GM21717 (cell line): ENCODE measurements around the gene AKAP13.
A peak's percentile ranks its signal among the peaks of the same experiment; 100 is the strongest.
"Not testable (repeated sequence)": the region's sequence is repeated elsewhere in the genome, so short reads cannot be mapped to it uniquely, and the experiment has no call there.

Source experiments
- ATAC-seq: cut with Tn5 transposase; IDR thresholded peaks from one replicate; pipeline ENCODE4 v1.9.1; 2021; ENCODE audit warnings: mild to moderate bottlenecking, moderate library complexity; ENCODE audit not compliant: unreplicated experiment

AKAP13 gene

GRCh38 chr15:85380217-85380811, at the start of gene AKAP13:
Gene AKAP13 (plus strand): TSS chr15:85380603. CDS start chr15:85485721, 105,118 bp downstream.
- ATAC-seq = peak; percentile 84

GRCh38 chr15:85330901-85331588, 49.4 kb upstream of the AKAP13 start:
- ATAC-seq = peak; percentile 72

- ATAC-seq = no peak
Observed at GRCh38 chr15:85331655-85332285, 48.6 kb upstream of the AKAP13 start.

- no peak for ATAC-seq
Observed at GRCh38 chr15:85333132-85333831, 47.1 kb upstream of the AKAP13 start.

GRCh38 chr15:85334241-85334640, 46.2 kb upstream of the AKAP13 start:
- no peak for ATAC-seq

- no peak for ATAC-seq
Observed at GRCh38 chr15:85335193-85335942, 45.0 kb upstream of the AKAP13 start.

- no peak for ATAC-seq
Observed at GRCh38 chr15:85336880-85337279, 43.5 kb upstream of the AKAP13 start.

- ATAC-seq = no peak
Observed at GRCh38 chr15:85337425-85338074, 42.9 kb upstream of the AKAP13 start.

GRCh38 chr15:85340321-85340665, 40.1 kb upstream of the AKAP13 start:
- no peak for ATAC-seq

- ATAC-seq = no peak
Observed at GRCh38 chr15:85340852-85341251, 39.6 kb upstream of the AKAP13 start.

- not testable (repeated sequence) for ATAC-seq
Observed at GRCh38 chr15:85342163-85342562, 38.2 kb upstream of the AKAP13 start.

GRCh38 chr15:85343443-85343842, 37.0 kb upstream of the AKAP13 start:
- ATAC-seq = not testable (repeated sequence)

- ATAC-seq = not testable (repeated sequence)
Observed at GRCh38 chr15:85344241-85344640, 36.2 kb upstream of the AKAP13 start.

GRCh38 chr15:85344653-85345114, 35.7 kb upstream of the AKAP13 start:
- ATAC-seq = not testable (repeated sequence)

- ATAC-seq = not testable (repeated sequence)
Observed at GRCh38 chr15:85345196-85345918, 35.0 kb upstream of the AKAP13 start.

GRCh38 chr15:85346462-85347084, 33.8 kb upstream of the AKAP13 start:
- not testable (repeated sequence) for ATAC-seq

- not testable (repeated sequence) for ATAC-seq
Observed at GRCh38 chr15:85347264-85348047, 32.9 kb upstream of the AKAP13 start.

- not testable (repeated sequence) for ATAC-seq
Observed at GRCh38 chr15:85348048-85348766, 32.2 kb upstream of the AKAP13 start.
